ENCODE results near the gene ZNF280D.

The ZNF280D gene

DNA sequence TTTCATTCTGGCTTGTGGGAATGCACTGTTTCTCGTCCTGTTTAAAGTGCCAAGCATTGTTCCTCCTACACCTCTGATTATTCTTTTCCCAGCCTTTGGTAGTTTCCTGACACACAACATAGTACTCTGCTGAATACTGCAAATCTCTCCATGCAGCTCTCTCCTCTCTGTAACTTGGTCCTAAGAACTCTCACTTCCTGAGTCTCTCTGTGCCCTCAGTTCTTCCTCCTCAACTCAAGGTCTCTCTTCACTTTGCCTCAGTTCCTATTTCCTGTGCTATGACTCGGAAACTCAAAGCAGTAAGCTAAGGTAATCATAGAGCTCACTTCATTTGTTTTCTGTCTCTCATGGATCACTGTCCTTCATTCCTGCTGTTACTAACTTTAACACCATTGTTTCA lies 113.4 kb downstream of the ZNF280D start:
- no peak for DNase-seq

DNA sequence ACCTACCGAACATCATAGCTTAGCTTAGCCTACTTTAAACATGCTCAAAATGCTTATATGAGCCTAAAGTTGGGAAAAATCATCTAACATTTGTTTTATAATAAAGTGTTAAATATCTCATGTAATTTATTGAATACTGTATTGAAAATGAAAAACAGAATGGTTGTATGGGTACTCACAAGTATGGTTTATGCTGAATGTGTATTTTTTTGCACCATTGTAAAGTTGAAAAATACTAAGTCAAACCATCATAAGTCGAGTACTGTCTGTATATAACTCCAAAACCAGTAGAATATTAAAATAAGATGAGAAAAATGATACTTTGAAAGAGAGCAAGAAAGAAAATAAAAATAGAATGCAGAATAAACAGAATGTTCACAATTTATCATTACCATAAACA lies 115.7 kb downstream of the ZNF280D start:
- no peak for DNase-seq

DNA sequence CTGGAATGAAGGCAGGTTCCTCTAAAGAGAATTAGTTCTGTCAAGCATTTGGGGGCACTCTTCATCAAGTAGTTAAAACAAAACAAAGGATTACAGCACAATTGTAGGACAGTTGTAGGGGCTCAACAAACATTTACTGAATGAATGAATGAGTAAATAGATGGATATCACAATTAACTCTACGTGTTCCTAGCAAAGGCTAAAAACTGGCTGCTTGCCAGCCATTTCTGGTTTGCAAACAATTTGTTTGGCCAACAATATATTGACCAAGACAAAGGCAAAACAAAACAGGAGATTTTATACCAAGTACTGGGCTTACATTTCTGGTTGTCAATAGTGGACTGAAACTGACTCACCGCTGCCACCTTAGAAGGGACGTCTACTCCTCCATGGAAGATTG lies 116.8 kb downstream of the ZNF280D start:
- DNase-seq: no peak

DNA sequence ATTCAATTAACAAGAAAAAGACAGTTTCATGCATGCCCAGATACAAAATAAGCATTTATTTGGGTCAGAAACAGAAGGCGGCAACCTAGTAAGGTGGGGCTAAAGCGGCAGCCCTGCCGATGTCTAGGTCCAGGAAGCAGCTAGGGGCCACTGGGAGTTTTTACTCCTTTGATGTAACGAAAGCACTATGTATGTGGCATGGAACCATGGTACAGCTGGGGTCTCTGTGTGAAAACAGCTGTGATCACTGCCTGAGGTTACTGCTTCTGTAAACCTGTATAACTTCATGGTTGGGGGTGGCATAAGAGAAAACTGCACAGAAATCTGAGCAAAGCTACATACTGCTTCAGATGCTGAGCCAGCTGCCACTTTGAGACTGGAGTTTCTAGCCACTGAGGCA lies 119.5 kb downstream of the ZNF280D start:
- DNase-seq: no peak

DNA sequence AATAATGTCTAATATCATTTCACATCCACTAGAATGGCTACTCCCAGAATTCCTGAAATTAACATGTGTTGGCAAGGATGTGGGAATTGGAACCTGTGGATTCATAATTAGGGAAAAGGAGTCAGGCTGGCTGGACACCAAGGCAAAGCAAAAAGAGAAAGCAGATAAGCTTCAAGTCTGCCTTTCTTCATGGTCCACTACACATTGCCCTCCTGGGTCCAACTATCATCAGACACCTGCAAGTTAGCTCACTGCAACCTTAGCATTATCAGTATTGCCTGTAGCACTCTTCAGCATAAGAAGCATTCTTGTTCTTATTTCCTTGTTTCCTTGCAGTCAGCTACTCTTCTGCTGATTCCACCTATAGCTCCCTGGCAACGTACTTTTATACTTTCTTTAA lies 124.3 kb downstream of the ZNF280D start:
- no peak for DNase-seq

DNA sequence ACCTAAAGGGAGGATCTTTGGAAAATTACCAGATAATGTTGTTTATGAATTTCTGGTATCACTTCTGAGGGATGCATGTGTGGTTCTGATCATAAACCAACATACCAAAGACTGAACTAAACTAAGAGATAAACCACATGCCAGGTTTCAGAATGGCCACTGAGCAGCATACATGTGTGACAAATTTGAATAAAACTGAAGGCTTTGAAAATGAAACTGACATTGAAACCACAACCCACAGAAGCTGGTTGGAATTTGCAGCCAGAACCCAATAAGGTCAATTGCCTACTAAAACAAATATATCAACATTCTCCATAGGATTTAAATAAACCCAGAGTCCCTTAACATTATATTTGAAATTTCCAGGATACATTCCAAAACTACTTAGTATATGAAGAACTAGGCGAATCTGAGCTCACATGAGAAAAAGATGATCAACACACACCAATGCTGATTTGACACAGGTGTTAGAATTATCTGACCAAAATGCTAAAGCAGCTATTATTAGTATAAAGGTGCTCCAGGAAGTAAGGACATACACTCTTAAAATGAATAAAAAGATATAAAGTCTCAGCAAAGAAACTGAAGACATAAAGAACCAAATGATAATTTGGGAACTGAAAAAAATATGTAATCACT lies 125.0 kb downstream of the ZNF280D start:
- DNase-seq: no peak

DNA sequence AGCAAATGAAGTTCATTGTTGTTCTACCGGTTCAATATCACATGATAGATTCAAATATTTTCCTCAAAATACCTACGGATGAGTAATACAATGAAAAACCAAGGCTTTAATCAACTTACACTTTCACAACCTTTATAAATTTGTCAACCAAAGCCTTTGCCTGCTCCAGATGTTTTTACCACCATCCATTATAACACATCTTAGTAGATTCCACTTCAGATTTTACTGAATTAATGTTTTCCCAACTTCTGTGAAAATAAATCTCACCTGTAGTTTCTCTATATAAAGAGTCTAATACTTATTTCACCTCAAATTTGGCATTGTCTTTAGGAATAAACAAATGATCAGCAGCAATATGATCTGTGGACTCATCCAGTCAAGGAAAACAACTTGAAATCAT lies 131.1 kb downstream of the ZNF280D start:
- no peak for DNase-seq

DNA sequence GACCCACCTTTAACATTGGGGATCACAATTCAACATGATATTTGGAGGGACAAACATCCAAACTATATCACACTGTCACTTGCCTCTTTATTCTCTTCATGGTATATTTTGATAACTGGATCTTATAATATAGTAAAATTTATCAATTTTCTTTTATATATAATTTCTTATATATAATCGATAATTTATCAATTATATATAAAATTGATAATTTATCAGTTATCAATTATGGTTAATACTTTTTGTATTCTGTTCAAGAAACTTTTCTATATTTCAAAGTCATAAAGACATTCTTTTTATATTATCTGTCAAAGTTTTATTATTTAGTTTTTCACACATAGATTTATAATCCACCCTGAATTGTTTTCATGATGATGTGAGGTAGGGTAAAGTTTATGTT lies 132.9 kb downstream of the ZNF280D start:
- no peak for DNase-seq

DNA sequence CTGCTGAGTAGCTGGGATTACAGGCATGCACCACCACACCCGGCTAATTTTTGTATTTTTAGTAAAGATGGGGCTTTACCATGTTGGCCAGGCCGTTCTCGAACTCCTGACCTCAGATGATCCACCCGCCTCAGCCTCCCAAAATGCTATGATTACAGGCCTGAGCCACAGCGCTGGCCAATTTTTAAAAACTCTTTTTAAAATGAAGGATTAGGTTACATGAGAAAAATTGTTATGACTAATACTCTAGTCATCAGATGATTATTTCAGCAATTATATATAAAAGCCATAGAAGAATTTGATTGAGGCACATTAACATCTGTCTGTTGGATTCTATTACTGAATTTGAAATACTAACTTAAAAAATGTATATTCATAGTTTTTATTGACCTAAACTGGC lies 134.3 kb downstream of the ZNF280D start:
- DNase-seq: no peak

DNA sequence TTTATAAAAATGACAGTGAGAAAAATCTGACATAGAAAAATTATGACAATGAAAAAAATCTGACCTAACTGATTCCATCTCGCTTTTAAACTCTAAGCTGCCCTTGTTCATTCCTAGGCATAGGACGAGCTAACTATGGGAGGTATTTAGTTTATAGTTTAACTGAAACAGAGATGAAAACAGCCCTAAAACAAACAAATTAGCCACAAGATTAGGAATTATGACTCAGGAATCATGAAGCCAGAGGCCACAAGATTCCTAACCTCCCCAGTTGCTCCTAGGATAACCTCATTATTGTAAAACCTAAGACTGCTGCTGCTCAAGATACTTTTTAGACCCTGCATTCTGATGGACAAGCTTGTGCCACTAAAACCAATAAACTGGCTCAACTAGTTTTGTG lies 145.6 kb downstream of the ZNF280D start:
- no peak for DNase-seq

DNA sequence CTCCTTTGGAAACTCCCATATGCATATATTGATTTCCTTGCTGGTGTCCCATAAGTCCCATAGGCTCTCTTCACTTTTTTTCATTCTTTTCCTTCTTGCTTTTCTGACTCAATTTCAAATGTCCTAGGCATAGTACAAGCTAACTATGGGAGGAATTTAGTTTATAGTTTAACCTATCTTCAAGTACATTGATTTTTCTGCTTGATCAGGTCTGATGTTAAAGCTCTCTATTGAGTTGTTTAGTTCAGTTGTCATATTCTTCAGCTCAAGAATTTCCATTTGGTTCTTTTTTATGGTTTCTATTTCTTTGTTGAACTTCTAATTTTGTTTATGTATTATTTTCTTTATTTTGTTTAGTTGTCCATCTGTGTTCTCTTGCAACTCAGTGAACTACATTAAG lies 147.1 kb downstream of the ZNF280D start:
- DNase-seq: no peak

DNA sequence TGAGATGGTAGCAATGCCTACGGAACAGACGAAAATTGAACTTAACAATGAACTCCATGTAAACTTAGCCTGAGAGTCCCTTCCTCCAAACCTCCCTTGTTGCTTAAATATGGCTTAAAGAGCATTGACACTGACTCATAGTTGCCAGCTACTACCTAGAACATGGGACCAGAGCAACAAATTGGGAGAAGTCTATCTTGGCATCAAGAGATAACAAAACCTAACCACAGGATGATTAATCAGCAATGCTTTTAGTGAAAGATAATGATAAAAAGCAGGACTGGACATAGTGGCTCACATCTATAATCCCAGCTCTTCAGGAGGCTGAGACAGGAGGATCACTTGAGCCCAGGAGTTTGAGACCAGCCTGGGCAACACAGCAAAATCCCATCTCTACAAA lies 150.5 kb downstream of the ZNF280D start:
- DNase-seq: no peak

Data from NCI-H524 treated with DMSO at 0.1 percent for 48 hours (cell line).